ENCODE measurements around the gene TPH1. TPM values are rescaled to one million over a fixed set of nuclear protein-coding genes. Genes with fewer than 3 reads are reported as not detected.

Gene TPH1
- total and polyA plus RNA-seq, 2 of the 8 experiments (the other 6 are each of a cell fraction or from before 2014, with no cell fraction given): 0.09 to 0.22 TPM

GRCh38 chr11:18010977-18011586 is 35.0 kb downstream of the TPH1 start:
- H3K27ac ChIP-seq (ENCODE audit: low read depth, low read length): no peak overlapping the region
- H3K79me1 ChIP-seq (ENCODE audit: low read depth, low read length): no peaks in the 10 kb centered on the region
- 0 out of 4 replicates have a peak, but pooled peaks cover 0 to 6% of the 10 kb centered on the region in 2 experiments for H3K79me2 ChIP-seq (ENCODE audit: control insufficient read depth in 1 of 2, insufficient read depth in 2 of 2, low read length in 2 of 2)
- WGBS, 2 experiments (ENCODE audit: extremely low coverage in 1 of 2, insufficient coverage in 1 of 2, insufficient read length in 1 of 2, insufficient replicate concordance in 2 of 2, low coverage in 1 of 2, low lambda C conversion rate in 2 of 2, missing lambda C conversion rate in 1 of 2): 88% methylated on average over 10 of the region's 10 CpGs; no CpG with 5 or more reads in 1 of the 2 experiments
- H3K9ac ChIP-seq (replicated peaks in 1 of 4; ENCODE audit: extremely low read depth in 1 of 4, low read depth in 3 of 4, low read length in 3 of 4): no peak overlapping the region; a peak in 1 of 7 replicates
- no peak overlapping the region for H2BK12ac ChIP-seq (ENCODE audit: low read depth, low read length)
- no peak overlapping the region for H4K5ac ChIP-seq (ENCODE audit: insufficient read length, low read depth, low read length)
- no peak overlapping the region for H2AFZ ChIP-seq (ENCODE audit: low read length)
- no peak overlapping the region for H3K4me3 ChIP-seq (ENCODE audit: extremely low read depth in 1 of 4, insufficient read depth in 2 of 4, low read depth in 3 of 4, low read length in 4 of 4)
- no peak overlapping the region for H4K8ac ChIP-seq (ENCODE audit: extremely low read depth, insufficient read depth, low read length)
- H2BK5ac ChIP-seq (ENCODE audit: low read depth, low read length): no peak overlapping the region
- H2BK15ac ChIP-seq (ENCODE audit: low read length): no peak overlapping the region
- H2BK20ac ChIP-seq (ENCODE audit: low read length): no peak overlapping the region
- H4K20me1 ChIP-seq (replicated peaks in 1 of 2; ENCODE audit: control insufficient read depth in 1 of 2, insufficient read depth in 2 of 2, low read length in 2 of 2): peaks cover 2% of the 10 kb centered on the region in 2 experiments
- H2BK120ac ChIP-seq (replicated peaks; ENCODE audit: low read depth, low read length): no peak overlapping the region
- H3K4ac ChIP-seq (replicated peaks; ENCODE audit: insufficient read length, low read depth, low read length): no peak overlapping the region
- H3K56ac ChIP-seq (replicated peaks; ENCODE audit: insufficient read length, low read depth, low read length): no peak overlapping the region
- H4K91ac ChIP-seq (replicated peaks; ENCODE audit: insufficient read length, low read length): no peak overlapping the region
- H3K9me3 ChIP-seq (ENCODE audit: insufficient read depth in 2 of 2, low read depth in 1 of 2, low read length in 1 of 2): no peaks in the 10 kb centered on the region
- no peak overlapping the region for H3K23ac ChIP-seq (ENCODE audit: insufficient read length)
- H3K23me2 ChIP-seq (ENCODE audit: low read depth, low read length): peaks cover 13% of the 10 kb centered on the region
- no peak overlapping the region for H3K14ac ChIP-seq (ENCODE audit: insufficient read length)
- no peak for FAIRE-seq
- peak overlapping the region; percentile 31 to 91; a peak in 1 of 4 replicates for H3K4me2 ChIP-seq (ENCODE audit: insufficient read depth in 1 of 2, low read depth in 2 of 2, low read length in 2 of 2)
- ChIA-PET POLR2A (ENCODE audit: partially characterized antibody) (no interaction called here), CTCF (ENCODE audit: partially characterized antibody) (interaction anchor here (0.6 to 0.7 kb wide), 2 partner anchors 15 to 279 kb away, joined by 3 to 4 read pairs; no protein-coding TSS in a partner anchor)
- H3K18ac ChIP-seq (ENCODE audit: extremely low read depth, low read length): no peak overlapping the region
- H2AK5ac ChIP-seq (ENCODE audit: low read depth, low read length): no peak overlapping the region; the same call in 1 of the 2 replicates
- peaks cover 0 to 12% (median 7%) of the 10 kb centered on the region in 4 experiments; a peak in 5 of 7 replicates for H3K27me3 ChIP-seq (replicated peaks in 1 of 4; ENCODE audit: control insufficient read depth in 3 of 4, extremely low read depth in 1 of 4, insufficient read depth in 3 of 4, low read length in 3 of 4)
- no peak for DNase-seq (ENCODE audit: low read depth in 1 of 2, low spot score in 2 of 2)
- H3K4me1 ChIP-seq (replicated peaks in 1 of 4; ENCODE audit: control insufficient read depth in 3 of 4, insufficient read depth in 4 of 4, low read length in 3 of 4): peaks cover 0 to 8% (median 2%) of the 10 kb centered on the region in 4 experiments; a peak in 3 of 7 replicates
- peaks cover 0 to 3% (median 0%) of the 10 kb centered on the region in 4 experiments; a peak in 1 of 8 replicates for H3K36me3 ChIP-seq (ENCODE audit: control insufficient read depth in 2 of 4, insufficient read depth in 4 of 4, low read length in 3 of 4)
- TF ChIP-seq HDAC2 (IDR thresholded peaks at IDR 0.05; ENCODE audit: borderline replicate concordance in 1 of 2, low read depth in 2 of 2, low read length in 2 of 2) (no peak), YY1 (IDR thresholded peaks at IDR 0.05; ENCODE audit: low read depth, low read length) (no peak), MAFK (IDR thresholded peaks at IDR 0.05; ENCODE audit: low read depth, low read length) (no peak), CTBP2 (IDR thresholded peaks at IDR 0.05; ENCODE audit: borderline replicate concordance, insufficient read depth, insufficient read length, low read length) (no peak), PHF8 (conservative IDR thresholded peaks at IDR 0.05; ENCODE audit: low read depth, low read length) (no peak), CBX8 (IDR thresholded peaks at IDR 0.05; ENCODE audit: borderline replicate concordance, low read depth, low read length) (no peak), CHD2 (IDR thresholded peaks at IDR 0.05; ENCODE audit: low read length) (no peak), CBX5 (IDR thresholded peaks at IDR 0.05; ENCODE audit: low read depth, low read length) (no peak), SRF (IDR thresholded peaks at IDR 0.05; ENCODE audit: low read depth, low read length) (no peak), TCF12 (IDR thresholded peaks at IDR 0.05; ENCODE audit: low read depth, low read length) (no peak), NANOG (IDR thresholded peaks at IDR 0.05; ENCODE audit: insufficient read depth, low read depth, low read length, poor library complexity, severe bottlenecking) (no peak), BACH1 (IDR thresholded peaks at IDR 0.05; ENCODE audit: low read length) (no peak), RXRA (IDR thresholded peaks at IDR 0.05; ENCODE audit: insufficient read depth, low read depth, low read length) (no peak)
